ENCODE data around the gene VPS13D. TPM values are rescaled to one million over a fixed set of nuclear protein-coding genes. Genes with fewer than 3 reads are reported as not detected.

The VPS13D gene
- total and polyA plus RNA-seq, 2 of the 4 experiments (the other 2 are of a cell fraction): 9.0 to 16.3 TPM

GRCh38 chr1:12219800-12220199, 10.0 kb upstream of the VPS13D start:
- Histone ChIP-seq H2AFZ (replicated peaks; ENCODE audit: low read length, poor library complexity) (no peak overlapping the region), H3K9ac (ENCODE audit: low read depth, low read length) (no peak overlapping the region), H3K27me3 (ENCODE audit: control insufficient read depth, insufficient read depth, low read length) (peaks cover 25% of the 10 kb centered on the region), H3K56ac (ENCODE audit: extremely low read depth, insufficient read depth, low read length) (no peak overlapping the region), H4K91ac (ENCODE audit: insufficient read depth, low read depth, low read length) (no peak overlapping the region), H3K23ac (ENCODE audit: low read depth, low read length) (no peak overlapping the region), H3K4me1 (ENCODE audit: control insufficient read depth, insufficient read depth, low read length) (no peaks in the 10 kb centered on the region; the same call in 1 of the 2 replicates), H3K9me1 (ENCODE audit: insufficient read depth, low read length) (no peaks in the 10 kb centered on the region), H2AK9ac (replicated peaks; ENCODE audit: low read depth, low read length, poor library complexity) (no peak overlapping the region), H3K4me2 (ENCODE audit: low read depth, low read length) (no peak overlapping the region), H2BK5ac (ENCODE audit: low read depth, low read length, poor library complexity, severe bottlenecking) (no peak overlapping the region), H3K9me3 (ENCODE audit: control insufficient read depth, insufficient read depth, low read length) (peaks cover 11% of the 10 kb centered on the region), H3K27ac (ENCODE audit: insufficient read depth, low read length) (no peak overlapping the region), H3K14ac (replicated peaks; ENCODE audit: low read depth, low read length) (no peak overlapping the region), H2BK120ac (ENCODE audit: low read depth, low read length) (no peak overlapping the region), H3K4ac (ENCODE audit: low read depth, low read length) (no peak overlapping the region), H2AK5ac (ENCODE audit: low read depth, low read length) (no peak overlapping the region), H4K5ac (ENCODE audit: low read depth, low read length) (no peak overlapping the region), H4K8ac (ENCODE audit: low read depth in 2 of 2, low read length in 2 of 2) (no peak overlapping the region), H3K79me1 (ENCODE audit: low read depth in 1 of 2, low read length in 2 of 2) (no peaks in the 10 kb centered on the region), H3K4me3 (ENCODE audit: insufficient read depth, low read depth, low read length) (no peak overlapping the region), H3K36me3 (ENCODE audit: control insufficient read depth, insufficient read depth, low read length) (no peaks in the 10 kb centered on the region), H2BK15ac (ENCODE audit: low read depth, low read length) (no peak overlapping the region), H2BK20ac (ENCODE audit: low read depth, low read length) (no peak overlapping the region), H3K18ac (ENCODE audit: low read depth, low read length) (no peak overlapping the region), H4K20me1 (ENCODE audit: insufficient read depth, low read length) (no peaks in the 10 kb centered on the region)
- no CpG with 5 or more reads among the region's 4 CpGs for WGBS, 2 experiments (ENCODE audit: extremely low coverage in 2 of 2, insufficient read length in 1 of 2)
- BruUV-seq (replicated peaks): no TSS peak
- ChIA-PET POLR2A (ENCODE audit: unreplicated experiment) (no interaction called here), CTCF (no interaction called here)
- dilution Hi-C loops (cut with HindIII; ENCODE audit: low sequenced_read_pairs, unreplicated experiment) (no loop called here), intact Hi-C loops (cut with micrococcal nuclease) (no loop called here), in situ Hi-C loops (cut with MboI; ENCODE audit: low sequenced_read_pairs) (no loop called here)
- DNase-seq (no peak), ATAC-seq (ENCODE audit: low read depth) (no peak)
- TF ChIP-seq NFE2L2 (IDR thresholded peaks at IDR 0.05; ENCODE audit: low read depth, low read length) (0 out of 2 replicates have a peak, but pooled peaks have one; percentile 35), MAFK (IDR thresholded peaks at IDR 0.05; ENCODE audit: low read depth, low read length) (no peak)
